ENCODE measurements around the gene PSG4.
"Not testable (repeated sequence)": the region's sequence is repeated elsewhere in the genome, so short reads cannot be mapped to it uniquely, and the experiment has no call there.

Gene PSG4

DNA sequence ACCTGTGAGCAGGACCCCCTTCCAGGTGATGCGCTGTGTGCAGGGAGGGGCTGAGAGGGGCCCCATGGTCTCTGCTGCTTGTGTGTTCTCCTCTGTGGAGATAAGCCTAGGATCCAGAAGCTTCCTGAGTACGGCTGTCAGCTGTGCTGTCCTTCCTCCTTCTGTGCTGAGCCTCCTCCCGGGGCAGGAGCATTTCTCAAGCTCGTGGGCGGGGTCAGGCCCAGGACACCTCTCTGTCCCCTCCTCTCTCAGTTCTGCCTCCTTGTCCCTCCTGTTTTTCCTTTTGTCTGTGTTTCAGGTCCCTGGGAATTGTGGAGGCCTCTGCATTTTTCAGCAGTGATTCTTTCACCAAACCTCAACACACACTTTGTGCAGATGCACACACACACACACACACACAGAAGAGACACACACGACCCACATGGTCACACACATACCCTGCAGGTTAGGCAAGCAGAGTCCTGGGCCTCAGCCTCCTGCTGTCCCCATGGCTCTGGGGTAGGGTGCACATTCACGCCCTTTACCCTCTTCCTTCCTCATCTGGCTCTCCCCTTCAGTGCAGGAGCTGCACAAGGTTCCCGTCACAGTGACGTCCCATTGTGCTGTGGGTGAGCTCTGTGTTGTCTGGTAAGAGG, at the start of gene PSG4:
TSS of gene PSG4 (minus strand) at position 168 of the 635 bp plus-strand sequence. CDS start at position 66, 102 bp downstream.
- H3K4me3 ChIP-seq (ENCODE audit: low read length in 2 of 2); H3K9me3 ChIP-seq (ENCODE audit: control insufficient read depth in 2 of 2, low read length in 2 of 2); H3K27me3 ChIP-seq (ENCODE audit: control insufficient read depth in 1 of 2, insufficient read depth in 2 of 2, low read length in 2 of 2); H3K36me3 ChIP-seq (ENCODE audit: control insufficient read depth in 2 of 2, insufficient read depth in 2 of 2, low read length in 2 of 2); H3K9ac ChIP-seq (ENCODE audit: low read length in 2 of 2); H3K27ac ChIP-seq (ENCODE audit: low read length); H3K4me1 ChIP-seq (ENCODE audit: control insufficient read depth, insufficient read depth, low read length): not testable (repeated sequence)

DNA sequence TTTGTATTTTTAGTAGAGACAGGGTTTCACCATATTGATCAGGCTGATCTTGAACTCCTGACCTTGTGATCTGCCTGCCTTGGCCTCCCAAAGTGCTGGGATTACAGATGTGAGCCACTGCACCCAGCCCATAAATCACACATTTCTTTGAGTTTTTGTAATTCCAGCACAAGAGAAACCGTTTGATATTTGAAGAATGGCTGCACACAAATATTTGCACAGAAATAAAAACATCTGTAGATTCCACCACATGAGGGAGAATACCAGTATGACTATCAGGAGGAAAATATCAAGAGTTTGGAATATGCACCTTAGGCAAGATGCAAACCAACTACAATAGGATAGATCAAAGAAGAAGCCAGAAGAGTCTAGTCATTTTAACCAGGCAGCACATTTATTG, 46.0 kb upstream of the PSG4 start:
- not testable (repeated sequence) for H3K4me1 ChIP-seq (ENCODE audit: control insufficient read depth, insufficient read depth, low read length); H3K9ac ChIP-seq (ENCODE audit: low read length in 2 of 2); H3K27ac ChIP-seq (ENCODE audit: low read length); H3K36me3 ChIP-seq (ENCODE audit: control insufficient read depth in 2 of 2, insufficient read depth in 2 of 2, low read length in 2 of 2); H3K9me3 ChIP-seq (ENCODE audit: control insufficient read depth in 2 of 2, low read length in 2 of 2); H3K27me3 ChIP-seq (ENCODE audit: control insufficient read depth in 1 of 2, insufficient read depth in 2 of 2, low read length in 2 of 2); H3K4me3 ChIP-seq (ENCODE audit: low read length in 2 of 2)

DNA sequence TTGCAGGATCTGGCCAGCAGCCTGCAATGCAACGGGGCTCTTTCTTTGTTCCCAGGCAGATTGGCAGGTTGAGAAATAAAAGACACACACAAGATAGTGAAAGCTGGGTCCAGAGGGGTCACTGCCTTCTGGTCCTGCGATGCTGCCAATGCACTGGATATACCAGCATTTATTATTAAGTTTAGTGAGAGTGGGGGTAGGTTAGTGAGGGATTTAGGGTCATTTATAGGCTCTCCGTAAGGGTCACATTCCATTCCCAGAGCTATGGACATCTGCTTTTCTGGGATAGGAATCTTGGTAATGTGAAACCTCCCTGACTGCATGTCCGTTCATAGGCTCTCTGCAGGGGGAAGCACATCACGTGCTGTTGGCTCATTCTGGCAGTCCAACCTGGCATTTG, 44.9 kb upstream of the PSG4 start:
- not testable (repeated sequence) for H3K4me1 ChIP-seq (ENCODE audit: control insufficient read depth, insufficient read depth, low read length); H3K36me3 ChIP-seq (ENCODE audit: control insufficient read depth in 2 of 2, insufficient read depth in 2 of 2, low read length in 2 of 2); H3K4me3 ChIP-seq (ENCODE audit: low read length in 2 of 2); H3K27me3 ChIP-seq (ENCODE audit: control insufficient read depth in 1 of 2, insufficient read depth in 2 of 2, low read length in 2 of 2); H3K27ac ChIP-seq (ENCODE audit: low read length); H3K9ac ChIP-seq (ENCODE audit: low read length in 2 of 2); H3K9me3 ChIP-seq (ENCODE audit: control insufficient read depth in 2 of 2, low read length in 2 of 2)

DNA sequence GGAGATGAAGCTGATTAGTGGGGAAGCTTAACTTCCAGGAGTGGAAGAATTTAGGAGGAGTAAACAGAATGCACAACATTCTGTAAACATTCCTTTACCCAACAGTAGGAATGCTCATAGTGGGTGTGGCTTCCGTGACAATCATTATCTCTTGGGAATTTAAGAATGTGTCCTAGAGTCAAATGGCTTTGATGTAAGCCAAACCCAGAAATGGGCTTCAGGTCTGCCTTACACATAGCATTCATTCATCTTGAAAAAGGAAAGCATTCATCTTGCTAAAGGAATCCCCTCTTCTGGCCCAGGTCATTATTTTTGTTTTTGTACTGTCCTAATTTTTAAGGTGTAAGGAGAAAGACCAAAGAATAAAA, 43.2 kb upstream of the PSG4 start:
- H3K9ac ChIP-seq (ENCODE audit: low read length in 2 of 2); H3K9me3 ChIP-seq (ENCODE audit: control insufficient read depth in 2 of 2, low read length in 2 of 2); H3K4me3 ChIP-seq (ENCODE audit: low read length in 2 of 2); H3K27me3 ChIP-seq (ENCODE audit: control insufficient read depth in 1 of 2, insufficient read depth in 2 of 2, low read length in 2 of 2); H3K27ac ChIP-seq (ENCODE audit: low read length); H3K36me3 ChIP-seq (ENCODE audit: control insufficient read depth in 2 of 2, insufficient read depth in 2 of 2, low read length in 2 of 2); H3K4me1 ChIP-seq (ENCODE audit: control insufficient read depth, insufficient read depth, low read length): not testable (repeated sequence)

DNA sequence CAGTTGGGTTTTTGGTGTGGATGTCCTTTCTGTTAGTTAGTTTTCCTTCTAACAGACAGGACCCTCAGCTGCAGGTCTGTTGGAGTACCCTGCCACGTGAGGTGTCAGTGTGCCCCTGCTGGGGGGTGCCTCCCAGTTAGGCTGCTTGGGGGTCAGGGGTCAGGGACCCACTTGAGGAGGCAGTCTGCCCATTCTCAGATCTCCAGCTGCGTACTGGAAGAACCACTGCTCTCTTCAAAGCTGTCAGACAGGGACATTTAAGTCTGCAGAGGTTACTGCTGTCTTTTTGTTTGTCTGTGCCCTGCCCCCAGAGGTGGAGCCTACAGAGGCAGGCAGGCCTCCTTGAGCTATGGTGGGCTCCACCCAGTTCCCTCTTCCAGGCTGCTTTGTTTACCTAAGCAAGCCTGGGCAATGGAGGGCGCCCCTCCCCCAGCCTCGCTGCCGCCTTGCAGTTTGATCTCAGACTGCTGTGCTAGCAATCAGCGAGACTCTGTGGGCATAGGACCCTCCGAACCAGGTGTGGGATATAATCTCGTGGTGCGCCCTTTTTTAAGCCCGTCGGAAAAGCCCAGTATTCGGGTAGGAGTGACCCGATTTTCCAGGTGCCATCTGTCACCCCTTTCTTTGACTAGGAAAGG, 41.9 kb upstream of the PSG4 start:
- not testable (repeated sequence) for H3K4me1 ChIP-seq (ENCODE audit: control insufficient read depth, insufficient read depth, low read length); H3K27me3 ChIP-seq (ENCODE audit: control insufficient read depth in 1 of 2, insufficient read depth in 2 of 2, low read length in 2 of 2)

DNA sequence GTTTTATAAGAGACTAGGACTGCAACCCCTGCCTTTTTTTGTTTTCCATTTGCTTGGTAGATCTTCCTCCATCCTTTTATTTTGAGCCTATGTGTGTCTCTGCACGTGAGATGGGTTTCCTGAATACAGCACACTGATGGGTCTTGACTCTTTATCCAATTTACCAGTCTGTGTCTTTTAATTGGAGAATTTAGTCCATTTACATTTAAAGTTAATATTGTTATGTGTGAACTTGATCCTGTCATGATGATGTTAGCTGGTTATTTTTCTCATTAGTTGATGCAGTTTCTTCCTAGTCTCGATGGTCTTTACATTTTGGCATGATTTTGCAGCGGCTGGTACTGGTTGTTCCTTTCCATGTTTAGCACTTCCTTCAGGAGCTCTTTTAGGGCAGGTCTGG, 40.4 kb upstream of the PSG4 start:
- not testable (repeated sequence) for H3K9ac ChIP-seq (ENCODE audit: low read length in 2 of 2); H3K36me3 ChIP-seq (ENCODE audit: control insufficient read depth in 2 of 2, insufficient read depth in 2 of 2, low read length in 2 of 2); H3K4me1 ChIP-seq (ENCODE audit: control insufficient read depth, insufficient read depth, low read length); H3K9me3 ChIP-seq (ENCODE audit: control insufficient read depth in 2 of 2, low read length in 2 of 2); H3K4me3 ChIP-seq (ENCODE audit: low read length in 2 of 2); H3K27me3 ChIP-seq (ENCODE audit: control insufficient read depth in 1 of 2, insufficient read depth in 2 of 2, low read length in 2 of 2); H3K27ac ChIP-seq (ENCODE audit: low read length)

More for the DNA sequence above, 41.9 kb upstream of the PSG4 start:
- H3K9ac ChIP-seq (ENCODE audit: low read length in 2 of 2); H3K4me3 ChIP-seq (ENCODE audit: low read length in 2 of 2); H3K9me3 ChIP-seq (ENCODE audit: control insufficient read depth in 2 of 2, low read length in 2 of 2); H3K36me3 ChIP-seq (ENCODE audit: control insufficient read depth in 2 of 2, insufficient read depth in 2 of 2, low read length in 2 of 2); H3K27ac ChIP-seq (ENCODE audit: low read length): not testable (repeated sequence)

DNA sequence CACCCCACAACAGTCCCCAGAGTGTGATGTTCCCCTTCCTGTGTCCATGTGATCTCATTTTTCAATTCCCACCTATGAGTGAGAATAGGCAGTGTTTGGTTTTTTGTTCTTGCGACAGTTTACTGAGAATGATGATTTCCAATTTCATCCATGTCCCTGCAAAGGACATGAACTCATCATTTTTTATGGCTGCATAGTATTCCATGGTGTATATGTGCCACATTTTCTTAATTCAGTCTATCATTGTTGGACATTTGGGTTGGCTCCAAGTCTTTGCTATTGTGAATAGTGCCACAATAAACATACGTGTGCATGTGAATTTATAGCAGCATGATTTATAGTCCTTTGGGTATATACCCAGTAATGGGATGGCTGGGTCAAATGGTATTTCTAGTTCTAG, 36.8 kb upstream of the PSG4 start:
- not testable (repeated sequence) for H3K9me3 ChIP-seq (ENCODE audit: control insufficient read depth in 2 of 2, low read length in 2 of 2); H3K36me3 ChIP-seq (ENCODE audit: control insufficient read depth in 2 of 2, insufficient read depth in 2 of 2, low read length in 2 of 2); H3K4me1 ChIP-seq (ENCODE audit: control insufficient read depth, insufficient read depth, low read length); H3K27ac ChIP-seq (ENCODE audit: low read length); H3K4me3 ChIP-seq (ENCODE audit: low read length in 2 of 2); H3K9ac ChIP-seq (ENCODE audit: low read length in 2 of 2); H3K27me3 ChIP-seq (ENCODE audit: control insufficient read depth in 1 of 2, insufficient read depth in 2 of 2, low read length in 2 of 2)

DNA sequence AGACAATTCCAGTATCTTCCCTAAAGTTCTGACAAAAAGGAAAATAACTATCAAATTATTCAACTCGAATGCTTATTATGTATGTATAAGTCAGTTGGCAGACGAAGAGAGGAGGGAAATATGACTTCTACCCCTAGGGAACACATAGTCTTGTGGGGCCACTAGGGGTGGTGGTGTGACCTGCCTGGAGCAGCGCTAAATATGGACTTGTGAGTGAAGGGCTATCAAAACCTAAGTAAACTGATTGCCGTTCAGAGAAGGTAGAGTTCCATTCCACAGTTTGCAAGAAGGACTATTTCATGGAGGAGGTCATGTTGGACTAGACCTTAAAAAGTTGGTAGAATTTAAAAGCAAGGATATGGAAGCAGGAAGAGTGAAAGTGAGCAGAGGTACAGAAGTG, 32.8 kb upstream of the PSG4 start:
- H3K27me3 ChIP-seq (ENCODE audit: control insufficient read depth in 1 of 2, insufficient read depth in 2 of 2, low read length in 2 of 2); H3K9ac ChIP-seq (ENCODE audit: low read length in 2 of 2); H3K36me3 ChIP-seq (ENCODE audit: control insufficient read depth in 2 of 2, insufficient read depth in 2 of 2, low read length in 2 of 2); H3K4me3 ChIP-seq (ENCODE audit: low read length in 2 of 2); H3K4me1 ChIP-seq (ENCODE audit: control insufficient read depth, insufficient read depth, low read length); H3K9me3 ChIP-seq (ENCODE audit: control insufficient read depth in 2 of 2, low read length in 2 of 2); H3K27ac ChIP-seq (ENCODE audit: low read length): not testable (repeated sequence)

DNA sequence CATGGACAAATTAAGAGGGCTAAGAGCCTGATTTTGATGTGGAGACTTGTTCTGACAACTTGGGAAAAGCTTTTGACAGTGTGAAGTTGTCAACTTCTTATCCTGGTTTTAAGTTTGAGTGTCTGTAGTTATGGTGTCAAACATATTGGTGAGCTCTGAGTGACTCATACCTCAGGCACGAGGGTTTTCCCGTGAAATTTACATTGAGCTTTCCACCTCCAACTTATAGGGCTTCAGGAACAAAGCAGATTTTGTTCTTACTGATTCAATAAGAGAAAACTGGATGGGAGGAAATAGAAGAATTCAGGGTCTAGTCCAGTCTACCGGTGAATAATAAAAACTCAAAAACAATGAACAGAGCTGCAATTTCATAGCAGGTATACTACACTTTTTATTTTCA, 30.2 kb upstream of the PSG4 start:
- H3K9me3 ChIP-seq (ENCODE audit: control insufficient read depth in 2 of 2, low read length in 2 of 2); H3K27ac ChIP-seq (ENCODE audit: low read length); H3K27me3 ChIP-seq (ENCODE audit: control insufficient read depth in 1 of 2, insufficient read depth in 2 of 2, low read length in 2 of 2); H3K36me3 ChIP-seq (ENCODE audit: control insufficient read depth in 2 of 2, insufficient read depth in 2 of 2, low read length in 2 of 2); H3K4me1 ChIP-seq (ENCODE audit: control insufficient read depth, insufficient read depth, low read length); H3K9ac ChIP-seq (ENCODE audit: low read length in 2 of 2); H3K4me3 ChIP-seq (ENCODE audit: low read length in 2 of 2): not testable (repeated sequence)

DNA sequence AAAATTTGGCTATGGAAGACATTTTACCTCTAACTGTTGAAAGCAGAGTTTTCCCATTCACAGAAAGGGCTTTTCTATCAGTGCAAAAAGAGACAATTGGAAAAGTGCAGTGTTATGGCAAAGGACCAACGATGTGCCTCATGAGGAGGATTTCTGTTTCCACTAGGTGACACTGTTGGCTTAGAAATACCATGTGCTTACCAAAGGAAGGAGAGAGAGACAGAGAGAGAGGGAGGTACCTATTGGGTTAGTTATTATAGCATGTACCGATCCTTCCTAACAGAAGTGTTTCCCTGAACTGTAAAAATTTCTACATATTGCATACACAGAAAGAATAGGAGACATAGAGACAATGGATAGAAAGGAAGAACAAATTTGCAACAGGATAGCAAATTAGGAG, 23.9 kb upstream of the PSG4 start:
- no peaks in the 10 kb centered on the region for H3K36me3 ChIP-seq (ENCODE audit: control insufficient read depth in 2 of 2, insufficient read depth in 2 of 2, low read length in 2 of 2)
- peaks cover 0 to 7% of the 10 kb centered on the region in 2 donors for H3K9me3 ChIP-seq (ENCODE audit: control insufficient read depth in 2 of 2, low read length in 2 of 2)
- H3K9ac ChIP-seq (ENCODE audit: low read length in 2 of 2): no peak overlapping the region
- no peaks in the 10 kb centered on the region for H3K4me1 ChIP-seq (ENCODE audit: control insufficient read depth, insufficient read depth, low read length)
- no peak overlapping the region for H3K4me3 ChIP-seq (ENCODE audit: low read length in 2 of 2)
- H3K27ac ChIP-seq (ENCODE audit: low read length): no peak overlapping the region
- no peaks in the 10 kb centered on the region for H3K27me3 ChIP-seq (ENCODE audit: control insufficient read depth in 1 of 2, insufficient read depth in 2 of 2, low read length in 2 of 2)

DNA sequence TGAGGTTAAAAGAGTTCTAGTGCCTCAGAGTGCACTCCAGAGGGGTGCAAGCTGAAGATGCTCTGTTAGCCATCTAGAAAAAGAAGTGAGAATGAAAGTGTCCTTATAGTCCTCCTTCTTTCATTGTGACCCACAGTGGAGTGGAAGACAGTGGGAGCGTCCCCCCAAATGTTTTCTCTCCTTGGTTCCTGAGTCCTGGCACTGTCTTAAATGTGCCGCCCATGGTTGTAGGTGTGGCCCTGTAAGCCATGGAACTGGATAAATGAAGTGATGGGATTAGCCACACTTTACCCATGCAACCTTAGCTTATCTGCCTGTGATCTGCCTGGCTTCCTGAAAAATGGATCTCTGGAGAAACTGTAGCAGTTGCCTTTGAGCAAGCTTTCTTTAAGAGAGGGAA, 23.3 kb upstream of the PSG4 start:
- not testable (repeated sequence) for H3K9ac ChIP-seq (ENCODE audit: low read length in 2 of 2); H3K9me3 ChIP-seq (ENCODE audit: control insufficient read depth in 2 of 2, low read length in 2 of 2); H3K27me3 ChIP-seq (ENCODE audit: control insufficient read depth in 1 of 2, insufficient read depth in 2 of 2, low read length in 2 of 2); H3K4me3 ChIP-seq (ENCODE audit: low read length in 2 of 2); H3K36me3 ChIP-seq (ENCODE audit: control insufficient read depth in 2 of 2, insufficient read depth in 2 of 2, low read length in 2 of 2); H3K27ac ChIP-seq (ENCODE audit: low read length); H3K4me1 ChIP-seq (ENCODE audit: control insufficient read depth, insufficient read depth, low read length)

Measured in stomach smooth muscle (tissue), 2 donors.